ENCODE data around the gene TMEM219. TPM values are rescaled to one million over a fixed set of nuclear protein-coding genes. Genes with fewer than 3 reads are reported as not detected.

The TMEM219 gene
- total RNA-seq, 3 donors from 2014 or later (not counting 1 experiment from before 2014, with no cell fraction given) = 50.2 to 69.5 (median 50.8) TPM

DNA sequence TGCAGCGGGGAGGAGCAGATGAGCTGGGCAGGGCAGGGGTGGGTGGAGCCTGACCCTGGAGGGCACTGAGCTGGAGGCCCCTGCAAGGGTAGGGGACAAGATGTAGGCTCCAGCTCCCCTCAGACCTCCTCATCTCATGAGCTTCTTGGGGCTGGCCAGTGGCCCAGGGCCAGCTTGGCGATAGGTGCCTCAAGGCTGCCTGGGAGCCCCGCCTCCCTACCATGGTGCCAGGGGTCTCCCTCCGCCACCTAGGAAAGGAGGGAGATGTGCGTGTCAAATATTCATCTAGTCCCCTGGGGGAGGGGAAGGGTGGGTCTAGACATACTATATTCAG is 29.7 kb downstream of the TMEM219 start:
- TF ChIP-seq, protein P1, sequence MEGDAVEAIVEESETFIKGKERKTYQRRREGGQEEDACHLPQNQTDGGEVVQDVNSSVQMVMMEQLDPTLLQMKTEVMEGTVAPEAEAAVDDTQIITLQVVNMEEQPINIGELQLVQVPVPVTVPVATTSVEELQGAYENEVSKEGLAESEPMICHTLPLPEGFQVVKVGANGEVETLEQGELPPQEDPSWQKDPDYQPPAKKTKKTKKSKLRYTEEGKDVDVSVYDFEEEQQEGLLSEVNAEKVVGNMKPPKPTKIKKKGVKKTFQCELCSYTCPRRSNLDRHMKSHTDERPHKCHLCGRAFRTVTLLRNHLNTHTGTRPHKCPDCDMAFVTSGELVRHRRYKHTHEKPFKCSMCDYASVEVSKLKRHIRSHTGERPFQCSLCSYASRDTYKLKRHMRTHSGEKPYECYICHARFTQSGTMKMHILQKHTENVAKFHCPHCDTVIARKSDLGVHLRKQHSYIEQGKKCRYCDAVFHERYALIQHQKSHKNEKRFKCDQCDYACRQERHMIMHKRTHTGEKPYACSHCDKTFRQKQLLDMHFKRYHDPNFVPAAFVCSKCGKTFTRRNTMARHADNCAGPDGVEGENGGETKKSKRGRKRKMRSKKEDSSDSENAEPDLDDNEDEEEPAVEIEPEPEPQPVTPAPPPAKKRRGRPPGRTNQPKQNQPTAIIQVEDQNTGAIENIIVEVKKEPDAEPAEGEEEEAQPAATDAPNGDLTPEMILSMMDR (IDR thresholded peaks at IDR 0.05) = no peak
- H3K36me3 ChIP-seq (ENCODE audit: control insufficient read depth, insufficient read depth, low read length) = peaks cover 38% of the 10 kb centered on the region

DNA sequence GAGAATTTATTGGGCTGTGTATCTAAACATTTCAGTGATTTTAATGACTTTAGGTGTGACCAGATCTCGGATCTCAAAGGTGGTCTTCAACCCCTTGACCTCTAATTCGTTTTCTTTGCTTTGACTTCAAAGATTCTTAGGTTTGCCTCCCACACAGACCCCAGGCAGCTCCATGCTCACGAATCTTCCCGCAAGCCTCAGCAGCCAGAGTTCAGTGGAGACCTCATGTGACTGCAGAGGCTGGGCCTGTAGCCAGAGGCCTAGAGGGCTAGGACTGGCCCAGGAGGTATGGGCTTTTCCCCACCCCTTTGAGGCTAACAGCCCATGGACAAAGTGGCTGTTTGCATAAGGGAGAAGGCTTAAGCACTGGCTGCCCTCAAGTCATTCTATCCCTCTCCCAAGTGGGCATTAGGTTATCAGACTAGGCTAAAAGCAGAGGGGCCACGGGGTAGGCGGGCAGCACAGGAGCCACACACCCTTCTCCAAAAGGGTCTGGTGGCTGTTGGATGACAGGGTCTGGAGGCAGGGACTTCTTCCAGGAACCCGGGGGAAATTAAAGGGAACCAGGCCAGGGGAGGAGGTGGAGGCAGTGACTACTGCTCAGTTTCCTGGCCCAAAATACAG is 30.6 kb downstream of the TMEM219 start:
- no peak overlapping the region for H3K27ac Mint-ChIP-seq
- H3K9me3 ChIP-seq (ENCODE audit: control insufficient read depth, insufficient read depth, low read length) = no peaks in the 10 kb centered on the region
- H3K27me3 ChIP-seq (ENCODE audit: control insufficient read depth, insufficient read depth, low read length) = no peaks in the 10 kb centered on the region
- H3K4me1 Mint-ChIP-seq = peaks cover 13 to 41% of the 10 kb centered on the region in 2 donors
- peak overlapping the region; percentile 68 for H3K4me3 Mint-ChIP-seq
- intact Hi-C loops (cut with micrococcal nuclease) = no loop called here
- ATAC-seq (no peak), DNase-seq (no peak)
- H3K36me3 ChIP-seq (ENCODE audit: control insufficient read depth, insufficient read depth, low read length) = peaks cover 29% of the 10 kb centered on the region
- H3K4me1 ChIP-seq (ENCODE audit: control insufficient read depth, insufficient read depth, low read length) = peaks cover 20% of the 10 kb centered on the region
- no peak overlapping the region for H3K4me3 ChIP-seq (ENCODE audit: low read length)
- H3K9me3 Mint-ChIP-seq = no peaks in the 10 kb centered on the region
- no peaks in the 10 kb centered on the region for H3K36me3 Mint-ChIP-seq
- TF ChIP-seq, protein P1 (IDR thresholded peaks at IDR 0.05) = no peak
- H3K27ac ChIP-seq (ENCODE audit: low read length) = no peak overlapping the region
- H3K27me3 Mint-ChIP-seq (ENCODE audit: low read depth in 2 of 2) = no peaks in the 10 kb centered on the region
- 87% methylated on average over 7 of the region's 7 CpGs for WGBS (ENCODE audit: insufficient coverage)

More for the DNA sequence above, 29.7 kb downstream of the TMEM219 start:
- Mint-ChIP-seq H3K9me3 (no peaks in the 10 kb centered on the region), H3K27me3 (ENCODE audit: low read depth in 2 of 2) (no peaks in the 10 kb centered on the region), H3K27ac (no peak overlapping the region), H3K36me3 (no peaks in the 10 kb centered on the region), H3K4me1 (peaks cover 7 to 38% of the 10 kb centered on the region in 2 donors), H3K4me3 (no peak overlapping the region)
- no peaks in the 10 kb centered on the region for H3K27me3 ChIP-seq (ENCODE audit: control insufficient read depth, insufficient read depth, low read length)
- H3K4me3 ChIP-seq (ENCODE audit: low read length) = no peak overlapping the region
- no peaks in the 10 kb centered on the region for H3K9me3 ChIP-seq (ENCODE audit: control insufficient read depth, insufficient read depth, low read length)
- intact Hi-C loops (cut with micrococcal nuclease) = no loop called here
- peaks cover 14% of the 10 kb centered on the region for H3K4me1 ChIP-seq (ENCODE audit: control insufficient read depth, insufficient read depth, low read length)
- ATAC-seq = no peak
- no peak overlapping the region for H3K27ac ChIP-seq (ENCODE audit: low read length)
- DNase-seq = no peak
- whole genome bisulfite sequencing (ENCODE audit: insufficient coverage) = 100% methylated on average over 3 of the region's 5 CpGs

DNA sequence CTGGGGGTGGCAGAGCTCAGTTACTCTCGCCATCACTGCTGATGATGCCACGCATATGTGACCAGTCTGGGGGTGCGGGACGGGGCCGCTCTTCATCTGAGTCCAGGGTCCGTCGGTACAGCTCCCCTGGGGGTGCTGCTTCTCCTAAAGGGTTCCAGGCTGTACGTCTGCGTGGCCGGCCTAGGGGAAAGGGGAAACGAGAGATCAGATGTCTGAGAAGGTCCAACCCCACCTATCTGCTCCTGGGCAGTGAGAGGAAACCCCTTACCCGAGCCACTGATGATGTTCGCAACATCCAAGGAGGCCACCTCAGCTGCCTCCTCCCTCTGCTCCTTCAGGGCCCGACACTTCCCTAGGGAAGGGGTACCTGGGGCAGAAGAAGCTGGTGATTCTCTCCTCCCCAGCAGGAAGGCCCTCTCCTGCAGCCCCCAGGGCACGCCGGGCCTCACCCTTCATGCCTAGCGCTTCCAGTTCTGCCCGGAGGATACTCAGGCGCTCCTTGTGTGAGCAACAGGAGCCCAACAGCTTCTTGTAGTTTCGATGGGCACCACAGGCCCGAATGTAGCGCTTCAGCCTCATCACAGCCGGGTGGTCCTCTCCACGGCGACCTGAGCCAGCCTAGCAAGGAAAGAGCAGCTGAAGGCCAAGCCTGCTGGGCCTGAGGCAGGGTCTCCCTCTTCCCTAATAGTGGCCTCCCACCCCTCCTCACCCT is 31.5 kb downstream of the TMEM219 start:
- Mint-ChIP-seq H3K4me1 (peaks cover 13 to 35% of the 10 kb centered on the region in 2 donors), H3K9me3 (no peaks in the 10 kb centered on the region), H3K36me3 (no peaks in the 10 kb centered on the region), H3K4me3 (no peak overlapping the region), H3K27me3 (ENCODE audit: low read depth in 2 of 2) (no peaks in the 10 kb centered on the region), H3K27ac (peak overlapping the region in 1 of 2 donors; percentile 97)
- H3K27me3 ChIP-seq (ENCODE audit: control insufficient read depth, insufficient read depth, low read length) = no peaks in the 10 kb centered on the region
- intact Hi-C loops (cut with micrococcal nuclease) = no loop called here
- H3K36me3 ChIP-seq (ENCODE audit: control insufficient read depth, insufficient read depth, low read length) = peaks cover 22% of the 10 kb centered on the region
- TF ChIP-seq, protein P1 (IDR thresholded peaks at IDR 0.05) = no peak
- H3K9me3 ChIP-seq (ENCODE audit: control insufficient read depth, insufficient read depth, low read length) = no peaks in the 10 kb centered on the region
- H3K4me1 ChIP-seq (ENCODE audit: control insufficient read depth, insufficient read depth, low read length) = peaks cover 20% of the 10 kb centered on the region
- ATAC-seq (no peak), DNase-seq (no peak)
- 95% methylated on average over 25 of the region's 25 CpGs for WGBS (ENCODE audit: insufficient coverage)
- no peak overlapping the region for H3K4me3 ChIP-seq (ENCODE audit: low read length)
- H3K27ac ChIP-seq (ENCODE audit: low read length) = no peak overlapping the region

Data from natural killer cell (primary cell).